ENCODE data around the gene GPER1. TPM values are rescaled to one million over a fixed set of nuclear protein-coding genes. Genes with fewer than 3 reads are reported as not detected.

GPER1 gene
- total RNA-seq, 2 experiments from 2014 or later, result 34.9 to 75.9 TPM

DNA sequence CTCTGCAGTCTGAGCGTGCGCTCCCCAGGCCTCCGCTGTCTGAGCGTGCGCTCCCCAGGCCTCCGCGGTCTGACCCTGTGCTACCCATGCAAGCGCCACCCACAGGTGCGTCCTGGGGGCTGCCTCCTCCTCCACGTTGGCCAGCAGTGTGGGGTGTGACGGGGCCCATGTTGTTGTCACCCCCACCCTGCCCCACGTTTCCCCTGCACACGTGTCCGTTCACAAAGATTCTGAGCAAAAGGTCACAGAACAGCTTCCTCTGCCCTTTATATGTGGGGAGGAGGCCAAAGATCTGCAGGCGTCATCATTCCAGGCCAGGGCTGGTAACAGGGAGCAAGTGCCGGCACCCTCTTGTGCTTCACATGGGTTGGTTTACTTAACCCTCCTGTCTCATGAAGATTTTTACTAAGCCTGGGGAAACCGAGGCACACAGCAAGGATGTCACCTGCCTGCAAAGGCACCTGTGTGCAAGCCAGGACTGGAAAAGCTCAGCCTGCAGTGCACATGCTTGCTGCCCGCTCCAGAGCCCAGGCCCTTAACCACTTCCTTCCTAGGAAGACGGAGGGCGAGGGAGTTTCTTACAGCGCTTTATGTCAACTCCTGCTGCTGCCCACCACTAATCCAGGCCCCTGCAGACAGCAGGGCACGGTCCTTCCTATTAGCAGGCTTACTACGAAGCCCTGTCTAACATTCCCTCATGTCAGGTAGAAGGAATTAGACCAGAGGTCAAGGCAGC, 38.7 kb upstream of the GPER1 start:
- Histone ChIP-seq H3K79me2 (ENCODE audit: insufficient read depth, low read depth, low read length) (no peaks in the 10 kb centered on the region), H3K4me2 (ENCODE audit: low read length) (no peak overlapping the region), H4K20me1 (ENCODE audit: insufficient read depth, low read length) (no peaks in the 10 kb centered on the region), H3K36me3 (ENCODE audit: insufficient read depth, low read length) (no peaks in the 10 kb centered on the region), H3K4me3 (ENCODE audit: low read depth, low read length, poor library complexity, severe bottlenecking) (no peak overlapping the region), H3K9me3 (ENCODE audit: low read length) (no peaks in the 10 kb centered on the region), H2AFZ (ENCODE audit: low read length) (no peak overlapping the region), H3K4me1 (ENCODE audit: insufficient read depth, low read length, poor library complexity, severe bottlenecking) (peaks cover 5% of the 10 kb centered on the region), H3K27ac (ENCODE audit: low read depth, low read length, poor library complexity, severe bottlenecking) (no peak overlapping the region), H3K9me2 (ENCODE audit: insufficient read depth, low read length) (no peaks in the 10 kb centered on the region)
- TF ChIP-seq, protein P1, sequence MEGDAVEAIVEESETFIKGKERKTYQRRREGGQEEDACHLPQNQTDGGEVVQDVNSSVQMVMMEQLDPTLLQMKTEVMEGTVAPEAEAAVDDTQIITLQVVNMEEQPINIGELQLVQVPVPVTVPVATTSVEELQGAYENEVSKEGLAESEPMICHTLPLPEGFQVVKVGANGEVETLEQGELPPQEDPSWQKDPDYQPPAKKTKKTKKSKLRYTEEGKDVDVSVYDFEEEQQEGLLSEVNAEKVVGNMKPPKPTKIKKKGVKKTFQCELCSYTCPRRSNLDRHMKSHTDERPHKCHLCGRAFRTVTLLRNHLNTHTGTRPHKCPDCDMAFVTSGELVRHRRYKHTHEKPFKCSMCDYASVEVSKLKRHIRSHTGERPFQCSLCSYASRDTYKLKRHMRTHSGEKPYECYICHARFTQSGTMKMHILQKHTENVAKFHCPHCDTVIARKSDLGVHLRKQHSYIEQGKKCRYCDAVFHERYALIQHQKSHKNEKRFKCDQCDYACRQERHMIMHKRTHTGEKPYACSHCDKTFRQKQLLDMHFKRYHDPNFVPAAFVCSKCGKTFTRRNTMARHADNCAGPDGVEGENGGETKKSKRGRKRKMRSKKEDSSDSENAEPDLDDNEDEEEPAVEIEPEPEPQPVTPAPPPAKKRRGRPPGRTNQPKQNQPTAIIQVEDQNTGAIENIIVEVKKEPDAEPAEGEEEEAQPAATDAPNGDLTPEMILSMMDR (conservative IDR thresholded peaks at IDR 0.05; ENCODE audit: low read length), result no peak
- no peak for TF ChIP-seq EZH2phosphoT487 (IDR thresholded peaks at IDR 0.05; ENCODE audit: borderline replicate concordance, low read depth, low read length)
- intact Hi-C loops (cut with micrococcal nuclease; ENCODE audit: unreplicated experiment), result no loop called here
- no TSS peak for BruUV-seq (replicated peaks)
- ChIA-PET POLR2A (no interaction called here), CTCF (ENCODE audit: unreplicated experiment) (no interaction called here)
- DNase-seq (ENCODE audit: low spot score), result no peak

DNA sequence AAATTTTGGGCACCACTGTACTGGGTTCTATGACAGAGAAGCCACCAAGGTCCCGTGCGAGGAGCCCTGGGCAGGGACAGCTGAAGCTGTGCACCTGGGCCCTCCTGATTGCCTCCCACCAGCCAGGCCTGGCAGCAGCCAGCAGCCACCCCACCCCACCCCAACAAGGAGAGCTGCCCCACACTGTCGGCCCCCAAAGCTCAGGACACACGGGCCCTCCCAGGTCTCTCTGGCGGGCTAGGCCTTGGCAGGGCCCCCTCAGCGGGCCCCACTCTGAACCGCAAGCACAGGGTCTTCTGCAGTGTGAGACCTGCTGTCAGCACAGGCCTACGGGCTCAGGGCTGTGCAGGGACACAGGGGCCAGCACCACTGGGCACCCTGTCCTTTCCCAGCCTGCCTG, 38.1 kb upstream of the GPER1 start:
- H3K4me3 ChIP-seq (ENCODE audit: low read depth, low read length, poor library complexity, severe bottlenecking), result no peak overlapping the region
- BruUV-seq (replicated peaks), result no TSS peak
- no peak overlapping the region for H2AFZ ChIP-seq (ENCODE audit: low read length)
- DNase-seq (ENCODE audit: low spot score), result no peak
- no peaks in the 10 kb centered on the region for H3K9me2 ChIP-seq (ENCODE audit: insufficient read depth, low read length)
- no peaks in the 10 kb centered on the region for H4K20me1 ChIP-seq (ENCODE audit: insufficient read depth, low read length)
- H3K27ac ChIP-seq (ENCODE audit: low read depth, low read length, poor library complexity, severe bottlenecking), result no peak overlapping the region
- CTCF ChIA-PET (ENCODE audit: unreplicated experiment), result no interaction called here
- H3K9me3 ChIP-seq (ENCODE audit: low read length), result no peaks in the 10 kb centered on the region
- no peaks in the 10 kb centered on the region for H3K36me3 ChIP-seq (ENCODE audit: insufficient read depth, low read length)
- TF ChIP-seq, protein P1 (conservative IDR thresholded peaks at IDR 0.05; ENCODE audit: low read length), result no peak
- TF ChIP-seq EZH2phosphoT487 (IDR thresholded peaks at IDR 0.05; ENCODE audit: borderline replicate concordance, low read depth, low read length), result no peak
- no peak overlapping the region for H3K4me2 ChIP-seq (ENCODE audit: low read length)
- no peaks in the 10 kb centered on the region for H3K79me2 ChIP-seq (ENCODE audit: insufficient read depth, low read depth, low read length)
- intact Hi-C loops (cut with micrococcal nuclease; ENCODE audit: unreplicated experiment), result no loop called here
- POLR2A ChIA-PET, result interaction anchor here (1.1 kb wide), 1 partner anchor 36 kb away, joined by 3 read pairs; no protein-coding TSS in a partner anchor
- H3K4me1 ChIP-seq (ENCODE audit: insufficient read depth, low read length, poor library complexity, severe bottlenecking), result peaks cover 2% of the 10 kb centered on the region

DNA sequence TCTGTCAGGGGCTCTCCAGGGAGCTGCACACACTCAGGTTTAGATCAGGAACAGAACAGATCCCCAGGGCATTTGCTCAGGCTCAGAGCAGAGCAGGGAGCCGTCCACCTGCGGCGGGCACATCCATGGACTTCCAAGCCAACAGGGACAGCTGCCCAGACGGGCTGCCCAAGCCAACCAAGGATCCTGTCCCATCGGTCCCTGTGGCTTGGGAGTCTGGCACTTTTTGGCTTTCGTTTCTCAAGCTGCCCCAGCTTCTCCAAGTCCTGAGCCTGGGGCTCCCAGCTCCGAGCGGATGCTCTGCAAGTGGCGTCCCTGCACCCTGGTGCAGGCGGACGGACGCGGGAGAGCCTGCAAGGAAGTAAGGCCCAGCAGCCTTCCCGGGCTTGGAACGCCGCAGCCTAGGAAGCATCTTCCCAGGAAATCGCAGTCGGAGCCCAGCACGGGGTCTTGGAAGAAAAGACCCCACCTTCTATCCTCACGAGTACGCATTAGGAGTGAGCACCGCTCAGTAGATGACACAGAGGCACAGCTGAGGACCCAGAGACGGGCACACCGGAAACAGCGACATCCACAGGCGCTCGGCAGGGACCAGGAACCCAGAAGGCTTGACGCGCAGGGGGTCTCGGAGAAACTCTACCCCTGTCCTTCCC, 37.5 kb upstream of the GPER1 start:
- H3K9me3 ChIP-seq (ENCODE audit: low read length), result no peaks in the 10 kb centered on the region
- no TSS peak for BruUV-seq (replicated peaks)
- no peak overlapping the region for H3K4me2 ChIP-seq (ENCODE audit: low read length)
- H3K27ac ChIP-seq (ENCODE audit: low read depth, low read length, poor library complexity, severe bottlenecking), result no peak overlapping the region
- H3K4me3 ChIP-seq (ENCODE audit: low read depth, low read length, poor library complexity, severe bottlenecking), result no peak overlapping the region
- POLR2A ChIA-PET, result interaction anchor here (1.1 kb wide), 1 partner anchor 36 kb away, joined by 3 read pairs; no protein-coding TSS in a partner anchor
- intact Hi-C loops (cut with micrococcal nuclease; ENCODE audit: unreplicated experiment), result no loop called here
- no peaks in the 10 kb centered on the region for H3K79me2 ChIP-seq (ENCODE audit: insufficient read depth, low read depth, low read length)
- peaks cover 1% of the 10 kb centered on the region for H3K4me1 ChIP-seq (ENCODE audit: insufficient read depth, low read length, poor library complexity, severe bottlenecking)
- no peak for DNase-seq (ENCODE audit: low spot score)
- no peak for TF ChIP-seq EZH2phosphoT487 (IDR thresholded peaks at IDR 0.05; ENCODE audit: borderline replicate concordance, low read depth, low read length)
- TF ChIP-seq, protein P1 (conservative IDR thresholded peaks at IDR 0.05; ENCODE audit: low read length), result no peak
- CTCF ChIA-PET (ENCODE audit: unreplicated experiment), result no interaction called here
- no peaks in the 10 kb centered on the region for H4K20me1 ChIP-seq (ENCODE audit: insufficient read depth, low read length)
- no peaks in the 10 kb centered on the region for H3K36me3 ChIP-seq (ENCODE audit: insufficient read depth, low read length)
- H2AFZ ChIP-seq (ENCODE audit: low read length), result no peak overlapping the region
- H3K9me2 ChIP-seq (ENCODE audit: insufficient read depth, low read length), result no peaks in the 10 kb centered on the region

Measured in OCI-LY7 (cell line).